GM12878 (cell line): ENCODE data around the gene TPSB2. TPM values are rescaled to one million over a fixed set of nuclear protein-coding genes. Genes with fewer than 3 reads are reported as not detected.

Source experiments
- ATAC-seq: fragments of 200-7000 bp; cut with Tn5 transposase; 3 replicates; pipeline ENCODE4 v1.9.1; 2020; ENCODE audit warnings: mild to moderate bottlenecking, moderate library complexity
- BruUV-seq: library from RNA; stranded (reverse); fragments of 400-500 nt; replicated peaks from 2 replicates; lab custom pipeline; 2021; lab: Mats Ljungman, UMichigan
- CTCF ChIA-PET: fragments of 300-600 bp; sonication (Branson Sonifier 250); formaldehyde crosslinking; extraction: SDS; loops from one replicate; lab custom pipeline; 2021; ENCODE audit warnings: inconsistent platforms; lab: Yijun Ruan, JAX
- POLR2A ChIA-PET: fragments of 350-600 bp; formaldehyde crosslinking; extraction: SDS; loops from one replicate; lab custom pipeline; 2021; ENCODE audit warnings: inconsistent platforms; lab: Charles Lee
- RAD21 ChIA-PET: fragments of 300-600 bp; sonication (Branson Sonifier 250); formaldehyde crosslinking; loops from one replicate; lab custom pipeline; 2023; ENCODE audit warnings: antibody characterized with exemption; ENCODE audit not compliant: unreplicated experiment; lab: Charles Lee
- SMC1A ChIA-PET: fragments of 300-600 bp; sonication (Branson Sonifier 250); formaldehyde crosslinking; loops from one replicate; lab custom pipeline; 2023; ENCODE audit not compliant: unreplicated experiment, uncharacterized antibody; lab: Charles Lee
- DNase-seq: peaks from one replicate; pipeline ENCODE4 v3.0.0-alpha.2; 2011; ENCODE audit warnings: low read depth, low spot score
- FAIRE-seq: peaks from 3 replicates; lab custom pipeline; 2011; peaks lifted over from hg19 to GRCh38; lab: Jason Lieb, UNC
- H2AFZ ChIP-seq: 2 replicates; pipeline ENCODE4 v1.6.0; 2011; ENCODE audit warnings: low read depth, low read length, control low read depth; ENCODE audit not compliant: control insufficient read depth
- H3K27ac ChIP-seq: 2 replicates; pipeline ENCODE4 v1.5.1; 2011; ENCODE audit warnings: control low read depth; ENCODE audit not compliant: control insufficient read depth, insufficient read depth
- H3K27me3 ChIP-seq, 2 experiments: replicated peaks in 1 of 2; 2 replicates each; pipeline versions ENCODE4 v1.6.0 to v1.6.1; 2011; ENCODE audit warnings: low read length in 1 of 2; ENCODE audit not compliant: control insufficient read depth in 2 of 2, insufficient read depth in 2 of 2
- H3K36me3 ChIP-seq, 2 experiments: 2 replicates each; pipeline ENCODE4 v1.5.1; 2011; ENCODE audit warnings: low read length in 1 of 2; ENCODE audit not compliant: control insufficient read depth in 2 of 2, insufficient read depth in 2 of 2
- H3K4me1 ChIP-seq: 2 replicates; pipeline ENCODE4 v1.6.1; 2011; ENCODE audit warnings: mild to moderate bottlenecking, low read length, moderate library complexity, mixed read lengths; ENCODE audit not compliant: control insufficient read depth, insufficient read depth
- H3K4me2 ChIP-seq: 2 replicates; pipeline ENCODE4 v1.6.0; 2011; ENCODE audit warnings: control low read depth; ENCODE audit not compliant: control insufficient read depth, insufficient read depth
- H3K4me3 ChIP-seq: fragments of 200-600 bp; sonication (generic); 2 replicates; pipeline ENCODE4 v1.5.1; 2016
- H3K79me2 ChIP-seq: 2 replicates; pipeline ENCODE4 v1.6.0; 2011; ENCODE audit warnings: low read length; ENCODE audit not compliant: control insufficient read depth, insufficient read depth
- H3K9ac ChIP-seq: 2 replicates; pipeline ENCODE4 v1.8.0; 2011; ENCODE audit warnings: low read length, control low read depth, mixed read lengths; ENCODE audit not compliant: control insufficient read depth, insufficient read depth
- H3K9me3 ChIP-seq: replicated peaks from 3 replicates; pipeline ENCODE4 v1.5.1; 2011; ENCODE audit warnings: mild to moderate bottlenecking, low read length; ENCODE audit not compliant: control insufficient read depth, insufficient read depth
- H4K20me1 ChIP-seq: 2 replicates; pipeline ENCODE4 v1.6.0; 2011; ENCODE audit not compliant: control insufficient read depth, insufficient read depth
- ATF7 ChIP-seq: fragments of 450-650 bp; IDR thresholded peaks from 2 replicates; pipeline ENCODE4 v1.6.1; 2016; ENCODE audit warnings: low read depth, mild to moderate bottlenecking
- CREB1 ChIP-seq: IDR thresholded peaks from 2 replicates; pipeline ENCODE4 v1.6.1; 2012; ENCODE audit warnings: low read depth, mild to moderate bottlenecking, inconsistent platforms
- EGR1 ChIP-seq, 2 experiments: IDR thresholded peaks; 1 replicate in 1 of 2; 2 replicates in 1 of 2; pipeline ENCODE4 v1.6.1; 2011 to 2012; ENCODE audit warnings: low read depth in 2 of 2, low read length in 2 of 2, borderline replicate concordance in 1 of 2, mild to moderate bottlenecking in 1 of 2, moderate library complexity in 1 of 2
- HDAC6 ChIP-seq: fragments of 200-600 bp; sonication (generic); IDR thresholded peaks from one replicate; pipeline ENCODE4 v1.8.0; 2017; ENCODE audit warnings: antibody characterized with exemption; ENCODE audit not compliant: unreplicated experiment
- IKZF1 ChIP-seq: fragments of 450-650 bp; conservative IDR thresholded peaks from 2 replicates; pipeline ENCODE4 v1.6.1; 2017; ENCODE audit warnings: antibody characterized with exemption, mild to moderate bottlenecking
- NFIC ChIP-seq: IDR thresholded peaks from 2 replicates; pipeline ENCODE4 v1.6.1; 2012; ENCODE audit warnings: low read depth, mild to moderate bottlenecking, inconsistent platforms, low read length, moderate library complexity
- POLR2AphosphoS2 ChIP-seq: IDR thresholded peaks from 2 replicates; pipeline ENCODE4 v1.6.1; 2011; ENCODE audit warnings: low read depth, mild to moderate bottlenecking, low read length, improper control_type of control experiment, moderate library complexity
- POLR2AphosphoS5 ChIP-seq: IDR thresholded peaks from 2 replicates; pipeline ENCODE4 v1.6.1; 2011; ENCODE audit warnings: mild to moderate bottlenecking, low read length, inconsistent platforms
- RB1 ChIP-seq: fragments of 450-650 bp; formaldehyde crosslinking; IDR thresholded peaks from 2 replicates; pipeline ENCODE4 v1.6.1; 2017; ENCODE audit warnings: mild to moderate bottlenecking, borderline replicate concordance
- SIX5 ChIP-seq: IDR thresholded peaks from 2 replicates; pipeline ENCODE4 v1.6.1; 2011; ENCODE audit warnings: mild to moderate bottlenecking, low read depth, low read length, moderate library complexity; ENCODE audit not compliant: severe bottlenecking
- SP1 ChIP-seq: IDR thresholded peaks from one replicate; pipeline ENCODE4 v1.6.1; 2011; ENCODE audit warnings: low read depth, low read length
- SREBF1 ChIP-seq: IDR thresholded peaks from 2 replicates; pipeline ENCODE4 v1.6.1; 2012; ENCODE audit warnings: mild to moderate bottlenecking, low read length
- TCF3 ChIP-seq: IDR thresholded peaks from 2 replicates; pipeline ENCODE4 v1.6.1; 2012; ENCODE audit warnings: low read depth, mild to moderate bottlenecking, low read length, borderline replicate concordance; ENCODE audit not compliant: insufficient read depth
- WRNIP1 ChIP-seq: IDR thresholded peaks from 2 replicates; pipeline ENCODE4 v1.6.1; 2011; ENCODE audit warnings: low read depth, low read length, improper control_type of control experiment, borderline replicate concordance
- ZBTB11 ChIP-seq: fragments of 450-650 bp; formaldehyde crosslinking; IDR thresholded peaks from 2 replicates; pipeline ENCODE4 v1.5.0; 2022; ENCODE audit warnings: mild to moderate bottlenecking, missing genetic modification characterization
- ZNF274 ChIP-seq: IDR thresholded peaks from one replicate; pipeline ENCODE4 v1.8.0; 2011; ENCODE audit not compliant: insufficient read length, insufficient read depth
- whole genome bisulfite sequencing: methylation state at CpG from one replicate; pipeline ENCODE4 v1.1.6; 2016; ENCODE audit warnings: low lambda C conversion rate; ENCODE audit not compliant: insufficient replicate concordance, insufficient coverage; ENCODE audit errors: missing lambda C conversion rate; 5-methylcytosine and 5-hydroxymethylcytosine counted together
- in situ Hi-C: fragments of 300-500 bp; cut with MboI; formaldehyde crosslinking; loops from 9 replicates; pipeline ENCODE4 v1.14.3; 2018; ENCODE audit warnings: mixed read lengths
- intact Hi-C: fragments of 100-400 bp; cut with micrococcal nuclease; formaldehyde crosslinking; loops from one replicate; pipeline ENCODE4 v1.14.2; 2022; ENCODE audit not compliant: unreplicated experiment
- polyA plus RNA-seq, 11 experiments: library from polyadenylated mRNA; depleted of rRNA in 4 of 11; unstranded in 6 of 11; stranded (reverse) in 5 of 11; fragments of >200 nt; fragmentation: Nextera tagmentation in 4 of 11; fragmentation: Illumina TruSeq in 1 of 11; extraction: Ambion mirVana in 4 of 11; extraction: Trizol in 1 of 11; gene quantifications; 1 replicate in 1 of 11; 2 replicates in 10 of 11; pipeline versions ENCODE4 v1.2.1 to v1.2.3, GENCODE V29; 2011 to 2016; ENCODE audit warnings: inconsistent platforms in 2 of 11, missing spikeins in 2 of 11, low read depth in 1 of 11
- total RNA-seq, 4 experiments: library from RNA; depleted of rRNA in 3 of 4; stranded (reverse); fragments of >200 nt in 3 of 4; fragmentation: Illumina TruSeq in 1 of 4; extraction: Trizol in 1 of 4; gene quantifications; 2 replicates each; pipeline versions ENCODE4 v1.2.1 to v1.2.3, GENCODE V29; 2013 to 2021
- TF ChIP-seq, protein P1 (sequence below): fragments of 450-650 bp; IDR thresholded peaks from 2 replicates; pipeline ENCODE4 v1.6.1; 2016; ENCODE audit warnings: mild to moderate bottlenecking

TPSB2 gene
- total and polyA plus RNA-seq, 10 of the 15 experiments (the other 5 are each of a cell fraction or from before 2014, with no cell fraction given): not detected

GRCh38 chr16:1198194-1198593 is 31.8 kb downstream of the TPSB2 start:
- Histone ChIP-seq H3K9ac (no peak overlapping the region), H3K36me3 (no peaks in the 10 kb centered on the region), H3K9me3 (no peaks in the 10 kb centered on the region; the same call in 2 of the 3 replicates), H3K4me2 (no peak overlapping the region), H3K79me2 (no peaks in the 10 kb centered on the region), H3K27ac (no peak overlapping the region), H4K20me1 (no peaks in the 10 kb centered on the region), H3K4me1 (no peaks in the 10 kb centered on the region), H2AFZ (no peak overlapping the region), H3K27me3 (no peaks in the 10 kb centered on the region), H3K4me3 (no peak overlapping the region)
- WGBS: 48% methylated on average over 15 of the region's 18 CpGs
- no peak for FAIRE-seq
- TF ChIP-seq SREBF1 (no peak), ZBTB11 (CRISPR knock-in tag) (no peak), NFIC (no peak), SIX5 (no peak), ZNF274 (no peak), POLR2AphosphoS5 (no peak), WRNIP1 (no peak), RB1 (no peak), CREB1 (no peak), TCF3 (no peak), POLR2AphosphoS2 (no peak), SP1 (no peak), ATF7 (no peak), HDAC6 (no peak), EGR1 (IDR thresholded peaks at IDR 0.05; ENCODE audit: borderline replicate concordance in 1 of 2, low read depth in 2 of 2, low read length in 2 of 2) (no peak), IKZF1 (no peak)
- TF ChIP-seq, protein P1, sequence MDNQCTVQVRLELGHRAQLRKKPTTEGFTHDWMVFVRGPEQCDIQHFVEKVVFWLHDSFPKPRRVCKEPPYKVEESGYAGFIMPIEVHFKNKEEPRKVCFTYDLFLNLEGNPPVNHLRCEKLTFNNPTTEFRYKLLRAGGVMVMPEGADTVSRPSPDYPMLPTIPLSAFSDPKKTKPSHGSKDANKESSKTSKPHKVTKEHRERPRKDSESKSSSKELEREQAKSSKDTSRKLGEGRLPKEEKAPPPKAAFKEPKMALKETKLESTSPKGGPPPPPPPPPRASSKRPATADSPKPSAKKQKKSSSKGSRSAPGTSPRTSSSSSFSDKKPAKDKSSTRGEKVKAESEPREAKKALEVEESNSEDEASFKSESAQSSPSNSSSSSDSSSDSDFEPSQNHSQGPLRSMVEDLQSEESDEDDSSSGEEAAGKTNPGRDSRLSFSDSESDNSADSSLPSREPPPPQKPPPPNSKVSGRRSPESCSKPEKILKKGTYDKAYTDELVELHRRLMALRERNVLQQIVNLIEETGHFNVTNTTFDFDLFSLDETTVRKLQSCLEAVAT: no peak
- ChIA-PET CTCF (no interaction called here), POLR2A (no interaction called here), RAD21 (no interaction called here), SMC1A (no interaction called here)
- no peak for ATAC-seq
- intact Hi-C loops: no loop called here
- DNase-seq: no peak
- BruUV-seq: no TSS peak
- in situ Hi-C loops: no loop called here
